Gastrocnemius medialis (tissue), 4 donors: ENCODE results near the gene EPS8L2.

Source experiments
- CTCF ChIP-seq, 5 experiments: fragments of 450-650 bp in 3 of 5; fragments of 200-600 bp in 2 of 5; sonication (generic) in 2 of 5; IDR thresholded peaks in 4 of 5; conservative IDR thresholded peaks in 1 of 5; 1 replicate in 4 of 5; 2 replicates in 1 of 5; pipeline ENCODE4 v1.5.1; 2016 to 2019; ENCODE audit warnings: antibody characterized with exemption in 5 of 5, mild to moderate bottlenecking in 3 of 5, moderate library complexity in 3 of 5
- POLR2A ChIP-seq, 2 donors: fragments of 450-650 bp; IDR thresholded peaks; one replicate each; pipeline ENCODE4 v1.6.1; 2017; ENCODE audit warnings: antibody characterized with exemption in 2 of 2, mild to moderate bottlenecking in 2 of 2, moderate library complexity in 2 of 2

- no peak for TF ChIP-seq CTCF (IDR thresholded peaks at IDR 0.05 in 4 of 5, conservative IDR thresholded peaks at IDR 0.05 in 1 of 5)
- TF ChIP-seq POLR2A (IDR thresholded peaks at IDR 0.05), result no peak
Measured at GRCh38 chr11:680970-681369, 25.1 kb upstream of the EPS8L2 start.
